ENCODE data around the gene TMEM218.
A peak's percentile ranks its signal among the peaks of the same experiment; 100 is the strongest.
"Not testable (repeated sequence)": the region's sequence is repeated elsewhere in the genome, so short reads cannot be mapped to it uniquely, and the experiment has no call there.

TMEM218 gene

DNA sequence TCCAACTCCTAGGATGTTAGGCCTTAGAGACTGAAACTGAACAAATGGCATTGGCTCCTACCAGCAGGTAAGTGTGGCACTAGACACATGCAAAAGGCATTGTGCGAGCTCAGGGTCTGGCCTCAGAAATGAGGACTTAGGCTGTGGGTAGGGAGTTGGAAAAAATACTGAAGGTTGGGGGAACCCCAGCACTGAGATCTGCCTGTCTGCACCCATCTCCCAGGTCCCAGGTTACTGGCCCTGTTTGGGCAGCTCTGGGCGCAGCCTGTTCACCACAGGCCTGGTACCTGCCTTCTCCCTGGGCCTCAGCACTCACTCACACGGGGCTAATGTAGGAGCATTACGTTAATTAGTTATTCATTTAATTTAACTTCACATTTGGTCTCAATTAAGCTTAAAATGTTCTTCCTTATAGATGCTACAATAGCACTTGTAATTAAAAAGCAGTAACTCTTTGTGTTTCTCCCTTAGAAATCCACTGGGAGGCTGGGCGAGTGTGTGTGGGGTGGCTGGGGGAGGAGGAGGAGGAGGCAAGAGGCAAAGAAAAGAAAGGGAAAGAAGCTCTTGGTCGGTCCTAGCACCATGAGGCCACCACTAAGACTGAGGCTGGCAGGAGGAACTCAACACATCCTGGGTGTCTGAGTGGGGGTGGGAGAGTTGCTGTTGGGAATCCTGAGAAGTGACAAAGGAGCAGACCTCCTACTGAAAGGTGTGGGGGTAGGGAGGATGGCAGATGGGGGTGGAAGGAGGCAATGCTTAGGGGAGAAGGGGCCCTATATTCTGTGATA is 19.4 kb downstream of the TMEM218 start:
- TF ChIP-seq, protein P1, sequence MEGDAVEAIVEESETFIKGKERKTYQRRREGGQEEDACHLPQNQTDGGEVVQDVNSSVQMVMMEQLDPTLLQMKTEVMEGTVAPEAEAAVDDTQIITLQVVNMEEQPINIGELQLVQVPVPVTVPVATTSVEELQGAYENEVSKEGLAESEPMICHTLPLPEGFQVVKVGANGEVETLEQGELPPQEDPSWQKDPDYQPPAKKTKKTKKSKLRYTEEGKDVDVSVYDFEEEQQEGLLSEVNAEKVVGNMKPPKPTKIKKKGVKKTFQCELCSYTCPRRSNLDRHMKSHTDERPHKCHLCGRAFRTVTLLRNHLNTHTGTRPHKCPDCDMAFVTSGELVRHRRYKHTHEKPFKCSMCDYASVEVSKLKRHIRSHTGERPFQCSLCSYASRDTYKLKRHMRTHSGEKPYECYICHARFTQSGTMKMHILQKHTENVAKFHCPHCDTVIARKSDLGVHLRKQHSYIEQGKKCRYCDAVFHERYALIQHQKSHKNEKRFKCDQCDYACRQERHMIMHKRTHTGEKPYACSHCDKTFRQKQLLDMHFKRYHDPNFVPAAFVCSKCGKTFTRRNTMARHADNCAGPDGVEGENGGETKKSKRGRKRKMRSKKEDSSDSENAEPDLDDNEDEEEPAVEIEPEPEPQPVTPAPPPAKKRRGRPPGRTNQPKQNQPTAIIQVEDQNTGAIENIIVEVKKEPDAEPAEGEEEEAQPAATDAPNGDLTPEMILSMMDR (IDR thresholded peaks at IDR 0.05; ENCODE audit: control insufficient read depth, extremely low read depth, insufficient read depth): no peak
- H3K4me3 ChIP-seq (ENCODE audit: low read depth, low read length): no peak overlapping the region
- no peak for DNase-seq (ENCODE audit: low read depth)

DNA sequence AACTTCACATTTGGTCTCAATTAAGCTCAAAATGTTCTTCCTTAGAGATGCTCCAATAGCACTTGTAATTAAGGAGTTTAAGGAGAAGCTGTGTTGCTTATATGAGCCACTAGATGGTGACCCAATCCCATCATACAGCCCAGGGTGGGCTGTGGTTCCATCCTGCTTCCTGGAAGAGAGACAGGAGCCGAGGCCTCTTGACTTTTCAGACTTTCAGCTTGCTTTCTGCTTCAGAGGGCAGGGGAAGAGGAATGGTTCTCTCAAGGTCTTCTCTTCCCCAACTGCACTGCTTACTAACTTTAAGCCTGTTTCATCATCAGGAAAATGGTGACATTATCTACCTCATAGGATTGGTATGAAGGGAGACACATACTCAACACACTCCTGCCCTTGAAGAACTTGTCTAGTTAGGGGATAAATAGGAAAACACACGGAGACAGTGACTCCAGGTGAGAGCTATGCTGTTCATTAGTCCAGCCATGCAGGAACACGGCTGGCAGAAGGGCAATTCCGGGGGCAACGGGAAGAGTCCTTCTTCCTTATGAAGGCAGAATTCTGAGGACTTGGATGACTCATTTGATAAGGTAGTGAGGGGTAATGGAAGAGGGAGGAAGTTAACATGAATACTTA is 20.1 kb downstream of the TMEM218 start:
- no peak for DNase-seq (ENCODE audit: low read depth)
- TF ChIP-seq, protein P1 (IDR thresholded peaks at IDR 0.05; ENCODE audit: control insufficient read depth, extremely low read depth, insufficient read depth): peak; percentile 65
- H3K4me3 ChIP-seq (ENCODE audit: low read depth, low read length): no peak overlapping the region

DNA sequence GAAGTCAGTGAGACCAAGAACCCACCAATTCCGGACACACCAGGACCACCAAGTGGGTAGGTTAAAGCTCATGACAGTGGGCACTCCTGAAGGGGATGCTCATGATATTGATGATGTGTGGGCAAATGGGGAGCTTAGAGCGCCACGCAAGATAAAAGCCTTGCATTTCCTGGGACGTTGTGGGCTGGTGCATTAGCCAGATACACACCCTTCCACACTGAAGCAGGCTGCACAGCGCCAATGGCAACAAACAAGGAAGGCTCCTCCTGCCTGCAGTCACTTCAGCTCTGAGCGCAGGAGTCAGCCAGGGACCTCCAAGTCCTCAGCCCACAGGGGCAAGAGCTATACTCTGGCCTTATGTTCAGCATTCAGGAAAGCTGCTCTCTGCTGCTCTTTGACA is 20.6 kb downstream of the TMEM218 start:
- no peak overlapping the region for H3K4me3 ChIP-seq (ENCODE audit: low read depth, low read length)
- no peak for DNase-seq (ENCODE audit: low read depth)
- TF ChIP-seq, protein P1 (IDR thresholded peaks at IDR 0.05; ENCODE audit: control insufficient read depth, extremely low read depth, insufficient read depth): no peak

DNA sequence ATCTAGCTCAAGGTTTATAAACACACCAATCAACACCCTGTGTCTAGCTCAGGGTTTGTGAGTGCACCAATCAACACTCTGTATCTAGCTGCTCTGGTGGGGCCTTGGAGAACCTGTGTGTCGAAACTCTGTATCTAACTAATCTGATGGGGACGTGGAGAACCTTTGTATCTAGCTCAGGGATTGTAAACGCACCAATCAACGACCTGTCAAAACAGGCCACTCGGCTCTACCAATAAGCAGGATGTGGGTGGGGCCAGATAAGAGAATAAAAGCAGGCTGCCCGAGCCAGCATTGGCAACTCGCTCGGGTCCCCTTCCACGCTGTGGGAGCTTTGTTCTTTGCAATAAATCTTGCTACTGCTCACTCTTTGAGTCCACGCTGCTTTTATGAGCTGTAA is 21.3 kb downstream of the TMEM218 start:
- DNase-seq (ENCODE audit: low read depth); H3K4me3 ChIP-seq (ENCODE audit: low read depth, low read length): not testable (repeated sequence)

DNA sequence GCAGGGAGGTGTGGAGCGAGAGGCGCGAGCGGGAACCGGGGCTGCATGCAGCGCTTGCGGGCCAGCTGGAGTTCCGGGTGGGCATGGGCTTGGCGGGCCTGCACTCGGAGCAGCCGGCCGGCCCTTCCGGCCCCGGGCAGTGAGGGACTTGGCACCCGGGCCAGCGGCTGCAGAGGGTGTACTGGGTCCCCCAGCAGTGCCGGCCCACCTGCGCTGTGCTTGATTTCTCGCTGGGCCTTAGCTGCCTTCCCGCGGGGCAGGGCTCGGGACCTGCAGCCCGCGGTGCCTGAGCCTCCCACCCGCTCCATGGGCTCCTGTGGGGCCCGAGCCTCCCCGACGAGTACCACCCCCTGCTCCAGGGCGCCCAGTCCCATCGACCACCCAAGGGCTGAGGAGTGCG is 21.9 kb downstream of the TMEM218 start:
- not testable (repeated sequence) for DNase-seq (ENCODE audit: low read depth)

DNA sequence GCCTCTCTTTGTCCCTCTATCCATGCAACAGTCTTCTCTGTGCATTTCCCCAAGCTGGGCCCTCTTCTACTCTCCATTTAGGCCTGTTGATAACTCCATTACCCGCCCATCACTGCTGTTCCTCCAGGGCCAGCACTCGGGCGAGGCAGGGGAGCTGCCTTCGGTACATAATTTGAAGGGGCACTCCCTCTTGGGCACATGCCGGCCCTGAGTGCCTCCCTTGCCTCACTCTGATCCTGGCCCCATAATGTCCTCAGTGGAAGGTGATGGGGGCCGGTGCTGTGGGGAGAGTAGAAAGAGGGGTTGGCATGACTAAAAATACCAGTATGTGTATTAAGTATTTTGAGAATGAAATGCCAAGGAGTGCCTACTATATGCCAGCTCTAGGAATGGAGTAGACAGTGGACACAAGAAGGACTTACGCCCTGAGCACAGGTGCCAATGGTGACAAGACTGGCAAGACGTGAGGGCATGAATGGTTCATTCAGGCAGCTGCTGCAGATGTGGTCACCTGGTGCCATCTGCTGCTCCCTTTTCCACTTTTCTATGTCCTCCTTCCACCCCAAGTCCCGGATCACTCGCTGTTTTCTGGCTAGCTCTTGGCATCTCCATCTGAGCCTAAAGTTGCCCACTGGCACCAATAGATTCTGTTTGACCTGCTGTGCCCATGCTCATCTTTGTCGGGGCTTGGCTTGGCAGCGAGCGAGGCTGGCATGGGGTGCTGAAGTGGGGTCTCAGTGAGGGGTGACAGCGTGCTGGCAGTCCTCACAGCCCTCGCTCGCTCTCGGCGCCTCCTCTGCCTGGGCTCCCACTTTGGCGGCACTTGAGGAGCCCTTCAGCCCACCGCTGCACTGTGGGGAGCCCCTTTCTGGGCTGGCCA is 22.6 kb downstream of the TMEM218 start:
- no peak for DNase-seq (ENCODE audit: low read depth)
- TF ChIP-seq, protein P1 (IDR thresholded peaks at IDR 0.05; ENCODE audit: control insufficient read depth, extremely low read depth, insufficient read depth): peak; percentile 47
- H3K4me3 ChIP-seq (ENCODE audit: low read depth, low read length): no peak overlapping the region

More for the DNA sequence above, 21.9 kb downstream of the TMEM218 start:
- not testable (repeated sequence) for H3K4me3 ChIP-seq (ENCODE audit: low read depth, low read length)

DNA sequence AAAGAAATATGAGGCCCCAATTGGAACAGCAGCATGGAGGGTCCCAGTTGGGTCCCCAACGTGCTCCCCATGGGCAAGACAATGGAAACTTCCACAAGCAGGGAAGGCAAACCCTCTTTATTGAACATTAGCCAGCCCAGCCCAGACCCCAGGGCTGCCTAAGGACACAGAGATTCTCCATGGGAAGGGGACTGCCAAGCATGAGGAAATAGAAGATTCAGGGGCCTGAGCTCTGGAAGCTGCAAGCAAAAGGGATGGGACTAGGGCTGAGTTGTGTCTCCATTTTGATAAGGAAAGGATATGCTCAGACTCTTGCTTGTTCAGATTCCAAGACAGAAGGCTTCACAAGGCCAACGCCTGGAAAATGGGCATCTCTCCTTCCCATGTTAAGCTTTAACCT is 23.3 kb downstream of the TMEM218 start:
- H3K4me3 ChIP-seq (ENCODE audit: low read depth, low read length): no peak overlapping the region
- TF ChIP-seq, protein P1 (IDR thresholded peaks at IDR 0.05; ENCODE audit: control insufficient read depth, extremely low read depth, insufficient read depth): no peak
- no peak for DNase-seq (ENCODE audit: low read depth)
